Activated CD4-positive, alpha-beta T cell treated with anti-CD3 and anti-CD28 coated beads for 48 hours (primary cell): ENCODE data around the gene F2RL3.

Source experiments
- DNase-seq: peaks from one replicate; pipeline ENCODE4 v3.0.0-alpha.2; 2020

Gene F2RL3

GRCh38 chr19:16875584-16876555, 12.9 kb upstream of the F2RL3 start:
- DNase-seq = no peak

GRCh38 chr19:16876904-16877361, 11.9 kb upstream of the F2RL3 start:
- no peak for DNase-seq

GRCh38 chr19:16877581-16877980, 11.2 kb upstream of the F2RL3 start:
- DNase-seq = no peak

- no peak for DNase-seq
These were observed 10.4 kb upstream of the F2RL3 start for GRCh38 chr19:16878181-16878965.

- DNase-seq = no peak
These were observed 7.8 kb upstream of the F2RL3 start for GRCh38 chr19:16880884-16881554.

- DNase-seq = no peak
These were observed 6.7 kb upstream of the F2RL3 start for GRCh38 chr19:16882146-16882545.

- DNase-seq = no peak
These were observed 5.3 kb upstream of the F2RL3 start for GRCh38 chr19:16883522-16883921.

- DNase-seq = no peak
These were observed 3.6 kb upstream of the F2RL3 start for GRCh38 chr19:16885166-16885565.

- DNase-seq = no peak
These were observed 2.4 kb upstream of the F2RL3 start for GRCh38 chr19:16886305-16886880.

GRCh38 chr19:16887353-16888265, 1.2 kb upstream of the F2RL3 start:
- no peak for DNase-seq

- no peak for DNase-seq
These were observed 625 bp downstream of the F2RL3 start for GRCh38 chr19:16889366-16889882.

- DNase-seq = no peak
These were observed 1.2 kb downstream of the F2RL3 start for GRCh38 chr19:16889883-16890460.

GRCh38 chr19:16890461-16891184, 1.8 kb downstream of the F2RL3 start:
- DNase-seq = no peak

GRCh38 chr19:16891696-16892382, 3.0 kb downstream of the F2RL3 start:
- DNase-seq = no peak

- DNase-seq = no peak
These were observed 3.6 kb downstream of the F2RL3 start for GRCh38 chr19:16892436-16892835.

GRCh38 chr19:16892868-16893685, 4.3 kb downstream of the F2RL3 start:
- no peak for DNase-seq

- no peak for DNase-seq
These were observed 4.8 kb downstream of the F2RL3 start for GRCh38 chr19:16893686-16893989.

- DNase-seq = no peak
These were observed 5.3 kb downstream of the F2RL3 start for GRCh38 chr19:16894080-16894479.
